Upper lobe of right lung (tissue), 1 donor: ENCODE data around the gene CCN2. TPM values are rescaled to one million over a fixed set of nuclear protein-coding genes. Genes with fewer than 3 reads are reported as not detected.

Experiments
- ATAC-seq: fragments of 200-7000 bp; cut with Tn5 transposase; one replicate; pipeline ENCODE4 v1.9.1; 2020; ENCODE audit warnings: mild to moderate bottlenecking, moderate library complexity
- DNase-seq: peaks from one replicate; pipeline ENCODE4 v3.0.0-alpha.2; 2020
- H3K27ac ChIP-seq: fragments of 200-600 bp; one replicate; pipeline ENCODE4 v1.8.0; 2022
- H3K27me3 ChIP-seq: fragments of 200-600 bp; one replicate; pipeline ENCODE4 v1.8.0; 2022; ENCODE audit warnings: mild to moderate bottlenecking
- H3K36me3 ChIP-seq: fragments of 200-600 bp; one replicate; pipeline ENCODE4 v1.8.0; 2022
- H3K4me1 ChIP-seq: fragments of 200-600 bp; one replicate; pipeline ENCODE4 v1.8.0; 2022
- H3K4me3 ChIP-seq: fragments of 200-600 bp; one replicate; pipeline ENCODE4 v1.8.0; 2022; ENCODE audit warnings: mild to moderate bottlenecking
- H3K9me3 ChIP-seq: fragments of 200-600 bp; one replicate; pipeline ENCODE4 v1.8.0; 2022
- intact Hi-C: fragments of 100-400 bp; cut with DNase I; formaldehyde crosslinking; loops from one replicate; pipeline ENCODE4 v1.11.0; 2022
- long read RNA-seq: library from polyadenylated mRNA; unstranded; transcript quantifications from one replicate; pipeline ENCODE4 v2.0.0, GENCODE V29; 2021
- total RNA-seq: library from RNA; stranded (reverse); fragmentation: NEBNext Ultra II Directional; extraction: Animal tissue kit (Norgen Biotek cat#: 25700); gene quantifications from one replicate; pipeline ENCODE4 v1.2.1, GENCODE V29; 2021
- TF ChIP-seq, protein P1 (sequence below): fragments of 200-600 bp; IDR thresholded peaks from one replicate; pipeline ENCODE4 v1.8.0; 2022; ENCODE audit warnings: antibody characterized with exemption
- donor health status: DM: no; HTN: yes; CAD: no; lungs with severe emphysema.

CCN2 gene, protein sequence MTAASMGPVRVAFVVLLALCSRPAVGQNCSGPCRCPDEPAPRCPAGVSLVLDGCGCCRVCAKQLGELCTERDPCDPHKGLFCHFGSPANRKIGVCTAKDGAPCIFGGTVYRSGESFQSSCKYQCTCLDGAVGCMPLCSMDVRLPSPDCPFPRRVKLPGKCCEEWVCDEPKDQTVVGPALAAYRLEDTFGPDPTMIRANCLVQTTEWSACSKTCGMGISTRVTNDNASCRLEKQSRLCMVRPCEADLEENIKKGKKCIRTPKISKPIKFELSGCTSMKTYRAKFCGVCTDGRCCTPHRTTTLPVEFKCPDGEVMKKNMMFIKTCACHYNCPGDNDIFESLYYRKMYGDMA
- total RNA-seq, result 229 TPM
- long read RNA-seq, transcript CTGF-201 (5 exons, 2,339 nt), result major isoform, 478 of 561 reads
- long read RNA-seq, partial matches to known transcripts, result 68 of 561 reads
- long read RNA-seq, other reads (novel, unspliced or antisense), result 15 of 561 reads

DNA sequence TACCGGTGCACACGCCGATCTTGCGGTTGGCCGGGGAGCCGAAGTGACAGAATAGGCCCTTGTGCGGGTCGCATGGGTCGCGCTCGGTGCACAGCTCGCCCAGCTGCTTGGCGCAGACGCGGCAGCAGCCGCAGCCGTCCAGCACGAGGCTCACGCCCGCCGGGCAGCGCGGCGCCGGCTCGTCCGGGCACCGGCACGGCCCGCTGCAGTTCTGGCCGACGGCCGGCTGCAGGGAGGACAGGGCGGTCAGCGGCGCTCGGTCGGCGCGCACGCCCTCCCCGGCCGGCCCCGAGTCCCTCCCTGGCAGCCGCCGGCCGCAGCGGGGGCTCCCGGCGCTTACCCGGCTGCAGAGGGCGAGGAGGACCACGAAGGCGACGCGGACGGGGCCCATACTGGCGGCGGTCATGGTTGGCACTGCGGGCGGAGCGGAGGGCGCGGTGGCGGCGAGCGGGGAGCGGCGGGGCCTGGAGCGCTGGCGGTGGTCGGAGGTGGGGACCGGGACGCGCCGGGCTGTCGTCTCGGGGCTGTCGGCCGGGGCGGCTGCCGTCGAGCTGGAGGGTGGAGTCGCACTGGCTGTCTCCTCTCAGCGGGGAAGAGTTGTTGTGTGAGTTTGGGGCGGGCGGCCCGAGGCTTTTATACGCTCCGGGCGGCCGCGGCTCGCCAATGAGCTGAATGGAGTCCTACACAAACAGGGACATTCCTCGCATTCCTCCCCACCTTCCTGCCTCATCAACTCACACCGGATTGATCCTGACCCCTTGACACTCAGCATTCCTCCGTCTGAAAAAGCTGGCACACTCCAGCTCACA is at the start of gene CCN2:
TSS of gene CCN2 (minus strand) at position 606 of the 809 bp plus-strand sequence. CDS start at position 406, 200 bp downstream.
- DNase-seq (peak; percentile 87), ATAC-seq (peak; percentile 86)
- intact Hi-C loops, result no loop called here
- peaks cover 9% of the 10 kb centered on the region for H3K36me3 ChIP-seq
- H3K27me3 ChIP-seq, result no peaks in the 10 kb centered on the region
- peak within 1 kb of the TSS; percentile 86 for H3K27ac ChIP-seq
- TF ChIP-seq, protein P1, sequence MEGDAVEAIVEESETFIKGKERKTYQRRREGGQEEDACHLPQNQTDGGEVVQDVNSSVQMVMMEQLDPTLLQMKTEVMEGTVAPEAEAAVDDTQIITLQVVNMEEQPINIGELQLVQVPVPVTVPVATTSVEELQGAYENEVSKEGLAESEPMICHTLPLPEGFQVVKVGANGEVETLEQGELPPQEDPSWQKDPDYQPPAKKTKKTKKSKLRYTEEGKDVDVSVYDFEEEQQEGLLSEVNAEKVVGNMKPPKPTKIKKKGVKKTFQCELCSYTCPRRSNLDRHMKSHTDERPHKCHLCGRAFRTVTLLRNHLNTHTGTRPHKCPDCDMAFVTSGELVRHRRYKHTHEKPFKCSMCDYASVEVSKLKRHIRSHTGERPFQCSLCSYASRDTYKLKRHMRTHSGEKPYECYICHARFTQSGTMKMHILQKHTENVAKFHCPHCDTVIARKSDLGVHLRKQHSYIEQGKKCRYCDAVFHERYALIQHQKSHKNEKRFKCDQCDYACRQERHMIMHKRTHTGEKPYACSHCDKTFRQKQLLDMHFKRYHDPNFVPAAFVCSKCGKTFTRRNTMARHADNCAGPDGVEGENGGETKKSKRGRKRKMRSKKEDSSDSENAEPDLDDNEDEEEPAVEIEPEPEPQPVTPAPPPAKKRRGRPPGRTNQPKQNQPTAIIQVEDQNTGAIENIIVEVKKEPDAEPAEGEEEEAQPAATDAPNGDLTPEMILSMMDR, result no peak
- peak within 1 kb of the TSS; percentile 71 for H3K4me3 ChIP-seq
- H3K9me3 ChIP-seq, result no peaks in the 10 kb centered on the region
- peaks cover 16% of the 10 kb centered on the region for H3K4me1 ChIP-seq

DNA sequence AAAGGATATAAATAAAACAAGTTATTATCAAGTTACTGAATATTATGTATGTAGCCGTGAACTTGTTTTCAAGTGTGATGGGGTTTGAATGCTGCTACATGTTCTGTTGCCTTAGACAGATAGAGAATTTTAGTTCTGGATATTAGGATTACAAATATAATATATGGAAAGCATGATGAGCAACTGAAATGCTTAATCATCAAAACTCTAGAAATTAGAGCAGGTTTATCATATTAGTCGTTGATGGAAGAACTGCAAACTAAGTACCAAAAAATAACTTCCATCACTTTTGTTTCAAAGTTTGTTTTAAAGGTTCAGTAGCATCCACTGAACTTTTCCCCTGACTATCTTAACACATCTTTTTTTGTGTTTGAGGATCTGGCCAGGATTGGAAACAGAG is 49.1 kb upstream of the CCN2 start:
- intact Hi-C loops, result no loop called here
- no peak overlapping the region for H3K4me3 ChIP-seq
- H3K9me3 ChIP-seq, result no peaks in the 10 kb centered on the region
- no peaks in the 10 kb centered on the region for H3K36me3 ChIP-seq
- H3K27ac ChIP-seq, result no peak overlapping the region
- ATAC-seq, result no peak
- H3K27me3 ChIP-seq, result no peaks in the 10 kb centered on the region
- TF ChIP-seq, protein P1, result no peak
- DNase-seq, result no peak
- peaks cover 7% of the 10 kb centered on the region for H3K4me1 ChIP-seq

DNA sequence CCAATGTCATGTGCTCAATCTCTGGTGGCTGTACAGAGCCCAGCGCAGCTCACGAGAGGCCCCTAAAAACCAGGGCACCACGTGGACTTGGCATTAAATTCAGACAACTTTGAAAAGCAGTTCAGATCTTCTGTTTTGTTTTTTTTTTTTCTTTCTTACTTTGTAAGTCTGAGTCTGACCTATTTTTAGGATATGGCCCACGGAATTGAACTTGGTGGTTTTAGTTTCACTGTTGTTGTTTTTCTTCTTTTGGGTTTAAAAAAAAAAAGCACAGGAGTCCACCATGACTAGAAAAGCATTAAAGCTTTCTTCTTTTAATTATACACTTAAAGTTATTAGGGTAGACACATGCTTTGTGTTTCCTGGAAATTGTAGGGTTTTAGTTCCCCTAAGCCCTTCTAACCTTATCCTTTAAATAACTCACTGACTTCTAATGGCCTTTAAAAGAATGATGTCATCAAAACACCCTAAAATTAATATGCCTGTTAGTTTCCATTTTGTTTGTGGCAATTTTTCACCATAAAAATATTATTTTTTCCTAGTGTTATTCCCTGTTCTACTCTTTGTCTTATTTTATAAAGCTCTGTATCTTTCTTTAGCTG is 48.5 kb upstream of the CCN2 start:
- Histone ChIP-seq H3K4me1 (peaks cover 7% of the 10 kb centered on the region), H3K36me3 (no peaks in the 10 kb centered on the region), H3K27me3 (no peaks in the 10 kb centered on the region), H3K4me3 (no peak overlapping the region), H3K27ac (no peak overlapping the region), H3K9me3 (no peaks in the 10 kb centered on the region)
- ATAC-seq (no peak), DNase-seq (no peak)
- TF ChIP-seq, protein P1, result no peak
- intact Hi-C loops, result no loop called here

DNA sequence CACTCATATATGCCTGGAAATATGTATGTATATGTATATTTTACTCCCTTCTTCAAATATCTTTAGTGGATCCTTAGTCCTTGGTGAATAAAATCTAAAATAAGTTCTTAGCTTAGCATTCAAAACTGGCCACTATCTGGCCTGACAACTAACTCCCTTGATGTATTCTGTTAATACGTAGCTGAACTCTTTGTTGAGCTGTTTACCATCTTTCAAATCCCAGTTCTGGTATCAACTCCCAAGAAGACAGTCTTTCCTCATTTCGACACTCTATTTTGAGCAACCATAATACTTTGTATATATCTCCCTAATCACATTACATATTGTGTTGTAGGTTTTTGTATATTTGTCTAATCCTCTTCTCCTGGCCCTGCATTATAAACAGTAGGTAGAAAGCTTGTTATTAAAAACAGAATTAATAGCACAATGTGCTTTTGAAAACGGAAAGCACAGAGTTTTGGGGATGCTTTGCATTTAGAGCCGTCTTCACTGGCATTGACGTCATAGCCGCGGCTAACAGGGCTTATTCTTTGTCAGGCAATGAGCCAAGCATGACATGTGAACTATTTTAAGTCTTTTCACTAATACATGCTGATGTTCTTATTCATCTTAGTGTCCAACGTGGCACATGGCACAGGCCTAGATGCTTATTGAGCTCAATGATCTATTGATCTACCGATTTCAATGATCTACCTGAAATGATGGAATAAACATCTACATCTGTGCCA is 47.2 kb upstream of the CCN2 start:
- H3K4me3 ChIP-seq, result no peak overlapping the region
- H3K4me1 ChIP-seq, result peaks cover 7% of the 10 kb centered on the region
- no peaks in the 10 kb centered on the region for H3K27me3 ChIP-seq
- intact Hi-C loops, result no loop called here
- no peak overlapping the region for H3K27ac ChIP-seq
- TF ChIP-seq, protein P1, result no peak
- no peaks in the 10 kb centered on the region for H3K9me3 ChIP-seq
- H3K36me3 ChIP-seq, result no peaks in the 10 kb centered on the region
- ATAC-seq (no peak), DNase-seq (no peak)
